SU-DHL-6 (cell line): ENCODE measurements around the gene CFAP92.

Source experiments
- CTCF ChIP-seq: fragments of 200-600 bp; sonication (generic); IDR thresholded peaks from one replicate; pipeline ENCODE4 v1.5.1; 2017; ENCODE audit warnings: antibody characterized with exemption, mild to moderate bottlenecking, low read length, moderate library complexity; ENCODE audit not compliant: insufficient read depth, poor library complexity, severe bottlenecking
- EZH2phosphoT487 ChIP-seq: fragments of 200-600 bp; sonication (generic), shearing (Covaris generic); conservative IDR thresholded peaks from 2 replicates; pipeline ENCODE4 v1.6.1; 2018; ENCODE audit warnings: mild to moderate bottlenecking, antibody characterized with exemption, low read length, moderate library complexity, mixed read lengths

GRCh38 chr3:129033151-129033550 is 39.3 kb upstream of the CFAP92 start:
- TF ChIP-seq CTCF (no peak), EZH2phosphoT487 (no peak)
